DOHH2 (cell line): Measurements from ENCODE around the gene C16orf90.

Experiments
- H3F3A ChIP-seq: fragments of 200-600 bp; sonication (generic), shearing (Covaris generic); 2 replicates; pipeline ENCODE4 v1.6.0; 2016; ENCODE audit warnings: antibody characterized with exemption, mild to moderate bottlenecking; ENCODE audit not compliant: control insufficient read depth, insufficient read depth
- H3K27ac ChIP-seq: fragments of 200-600 bp; sonication (generic); 2 replicates; pipeline ENCODE4 v1.5.1; 2014; ENCODE audit warnings: low read depth, mild to moderate bottlenecking, low read length, moderate library complexity
- H3K27me3 ChIP-seq: fragments of 200-600 bp; sonication (generic); 2 replicates; pipeline ENCODE4 v1.6.1; 2014; ENCODE audit warnings: mild to moderate bottlenecking, low read length, mixed read lengths; ENCODE audit not compliant: control insufficient read depth
- H3K36me3 ChIP-seq: fragments of 200-600 bp; sonication (generic); 2 replicates; pipeline ENCODE4 v1.6.1; 2014; ENCODE audit warnings: mild to moderate bottlenecking, low read length, moderate library complexity, mixed read lengths; ENCODE audit not compliant: control insufficient read depth
- H3K4me1 ChIP-seq: fragments of 200-600 bp; sonication (generic); 2 replicates; pipeline ENCODE4 v1.6.1; 2014; ENCODE audit warnings: mild to moderate bottlenecking, low read length, mixed read lengths; ENCODE audit not compliant: control insufficient read depth
- H3K4me2 ChIP-seq: fragments of 200-600 bp; sonication (generic); 2 replicates; pipeline ENCODE4 v1.6.0; 2014; ENCODE audit warnings: mild to moderate bottlenecking, low read length, moderate library complexity
- H3K4me3 ChIP-seq: fragments of 200-600 bp; sonication (generic); 2 replicates; pipeline ENCODE4 v1.5.1; 2014; ENCODE audit warnings: mild to moderate bottlenecking, low read length, mixed read lengths
- H3K79me2 ChIP-seq: fragments of 200-600 bp; sonication (generic); 2 replicates; pipeline ENCODE4 v1.6.1; 2014; ENCODE audit warnings: mild to moderate bottlenecking, low read length, mixed read lengths; ENCODE audit not compliant: control insufficient read depth
- H3K9me2 ChIP-seq: fragments of 200-600 bp; sonication (generic); replicated peaks from 2 replicates; pipeline ENCODE4 v1.6.1; 2014; ENCODE audit warnings: mild to moderate bottlenecking, low read length, mixed read lengths; ENCODE audit not compliant: control insufficient read depth
- H3K9me3 ChIP-seq: fragments of 200-600 bp; sonication (generic); 2 replicates; pipeline ENCODE4 v1.6.1; 2014; ENCODE audit warnings: antibody characterized with exemption, low read length, mixed read lengths; ENCODE audit not compliant: control insufficient read depth, insufficient read depth
- H4K20me1 ChIP-seq: fragments of 200-600 bp; sonication (generic); 2 replicates; pipeline ENCODE4 v1.6.0; 2014; ENCODE audit warnings: low read depth, mild to moderate bottlenecking, antibody characterized with exemption, low read length, moderate library complexity; ENCODE audit not compliant: control insufficient read depth, insufficient read depth
- CTCF ChIP-seq: fragments of 200-600 bp; sonication (generic); IDR thresholded peaks from one replicate; pipeline ENCODE4 v1.5.1; 2014; ENCODE audit warnings: antibody characterized with exemption, mild to moderate bottlenecking, low read depth, low read length; ENCODE audit not compliant: poor library complexity, severe bottlenecking
- EZH2phosphoT487 ChIP-seq: fragments of 200-600 bp; sonication (generic); IDR thresholded peaks from 2 replicates; pipeline ENCODE4 v1.6.1; 2017; ENCODE audit warnings: borderline replicate concordance, mild to moderate bottlenecking, antibody characterized with exemption, low read length, moderate library complexity, mixed read lengths

The C16orf90 gene

GRCh38 chr16:3459401-3460090 lies 35.7 kb downstream of the C16orf90 start:
- Histone ChIP-seq H3F3A (peaks cover 5% of the 10 kb centered on the region), H3K4me2 (peak overlapping the region; percentile 92), H3K79me2 (peaks cover 68% of the 10 kb centered on the region), H3K4me3 (peak overlapping the region; percentile 93), H3K27me3 (no peaks in the 10 kb centered on the region), H3K9me2 (no peaks in the 10 kb centered on the region), H3K27ac (no peak overlapping the region), H3K36me3 (no peaks in the 10 kb centered on the region; the same call in none of the 2 replicates), H3K9me3 (no peaks in the 10 kb centered on the region), H4K20me1 (no peaks in the 10 kb centered on the region), H3K4me1 (peaks cover 23% of the 10 kb centered on the region)
- TF ChIP-seq CTCF (no peak), EZH2phosphoT487 (no peak)

GRCh38 chr16:3458852-3459361 lies 36.4 kb downstream of the C16orf90 start:
- H3K27me3 ChIP-seq = no peaks in the 10 kb centered on the region
- no peaks in the 10 kb centered on the region; the same call in none of the 2 replicates for H3K36me3 ChIP-seq
- H3K79me2 ChIP-seq = peaks cover 62% of the 10 kb centered on the region
- peaks cover 23% of the 10 kb centered on the region for H3K4me1 ChIP-seq
- H3K4me3 ChIP-seq = peak overlapping the region; percentile 93
- H3K9me3 ChIP-seq = no peaks in the 10 kb centered on the region
- H3K27ac ChIP-seq = no peak overlapping the region
- peaks cover 5% of the 10 kb centered on the region for H3F3A ChIP-seq
- no peaks in the 10 kb centered on the region for H4K20me1 ChIP-seq
- H3K9me2 ChIP-seq = no peaks in the 10 kb centered on the region
- peak overlapping the region; percentile 92 for H3K4me2 ChIP-seq
- TF ChIP-seq EZH2phosphoT487 (no peak), CTCF (no peak)

- no peak overlapping the region for H3K27ac ChIP-seq
- peaks cover 5% of the 10 kb centered on the region for H3F3A ChIP-seq
- no peaks in the 10 kb centered on the region; the same call in none of the 2 replicates for H3K36me3 ChIP-seq
- H3K9me3 ChIP-seq = no peaks in the 10 kb centered on the region
- no peaks in the 10 kb centered on the region for H3K9me2 ChIP-seq
- TF ChIP-seq CTCF (no peak), EZH2phosphoT487 (no peak)
- no peaks in the 10 kb centered on the region for H4K20me1 ChIP-seq
- H3K4me1 ChIP-seq = peaks cover 23% of the 10 kb centered on the region
- peak overlapping the region; percentile 92 for H3K4me2 ChIP-seq
- H3K27me3 ChIP-seq = no peaks in the 10 kb centered on the region
- H3K79me2 ChIP-seq = peaks cover 57% of the 10 kb centered on the region
- peak overlapping the region; percentile 93 for H3K4me3 ChIP-seq
Measured at GRCh38 chr16:3458278-3458851, 36.9 kb downstream of the C16orf90 start.
